SU-DHL-6 (cell line): Measurements from ENCODE around the gene KLHL12.

Experiments
- H2AFZ ChIP-seq: fragments of 200-600 bp; sonication (generic); 2 replicates; pipeline ENCODE4 v1.6.1; 2014; ENCODE audit warnings: low read depth, mild to moderate bottlenecking, moderate library complexity, mixed read lengths, antibody characterized with exemption, low read length; ENCODE audit not compliant: severe bottlenecking
- H3F3A ChIP-seq: fragments of 200-600 bp; shearing (Covaris generic); 2 replicates; pipeline ENCODE4 v1.6.0; 2016; ENCODE audit warnings: antibody characterized with exemption, mild to moderate bottlenecking; ENCODE audit not compliant: insufficient read depth
- H3K27ac ChIP-seq: fragments of 200-600 bp; sonication (generic); 2 replicates; pipeline ENCODE4 v1.5.1; 2016; ENCODE audit warnings: low read depth, mild to moderate bottlenecking, low read length, moderate library complexity, mixed read lengths
- H3K27me3 ChIP-seq: fragments of 200-600 bp; sonication (generic), shearing (Covaris generic); 2 replicates; pipeline ENCODE4 v1.6.0; 2014; ENCODE audit warnings: mild to moderate bottlenecking, low read length
- H3K36me3 ChIP-seq: fragments of 200-600 bp; sonication (generic); 2 replicates; pipeline ENCODE4 v1.6.1; 2014; ENCODE audit warnings: mild to moderate bottlenecking, low read length, mixed read lengths
- H3K4me2 ChIP-seq: fragments of 300-600, 200-600 bp; shearing (Covaris generic), sonication (generic); 2 replicates; pipeline ENCODE4 v1.6.0; 2014; ENCODE audit warnings: low read length, low read depth, mild to moderate bottlenecking; ENCODE audit not compliant: poor library complexity, severe bottlenecking
- H3K4me3 ChIP-seq: fragments of 200-600 bp; sonication (generic); 2 replicates; pipeline ENCODE4 v1.5.1; 2014; ENCODE audit warnings: antibody characterized with exemption, low read length, mild to moderate bottlenecking, mixed read lengths; ENCODE audit not compliant: insufficient read depth, poor library complexity, severe bottlenecking
- H3K79me2 ChIP-seq: fragments of 200-600 bp; sonication (generic); 2 replicates; pipeline ENCODE4 v1.6.1; 2014; ENCODE audit warnings: mild to moderate bottlenecking, low read length, moderate library complexity; ENCODE audit not compliant: insufficient read depth
- H3K9ac ChIP-seq: fragments of 200-600 bp; sonication (generic); 2 replicates; pipeline ENCODE4 v1.7.0; 2014; ENCODE audit warnings: mild to moderate bottlenecking, low read length
- H3K9me2 ChIP-seq: fragments of 200-600 bp; sonication (generic); replicated peaks from 2 replicates; pipeline ENCODE4 v1.6.1; 2014; ENCODE audit warnings: low read length; ENCODE audit not compliant: insufficient read depth
- H3K9me3 ChIP-seq: fragments of 200-600 bp; sonication (generic); 2 replicates; pipeline ENCODE4 v1.6.1; 2014; ENCODE audit warnings: low read length, mixed read lengths; ENCODE audit not compliant: insufficient read depth
- H4K20me1 ChIP-seq: fragments of 200-600 bp; sonication (generic); 2 replicates; pipeline ENCODE4 v1.6.1; 2014; ENCODE audit warnings: low read depth, mild to moderate bottlenecking, antibody characterized with exemption, low read length, moderate library complexity, mixed read lengths
- EZH2phosphoT487 ChIP-seq: fragments of 200-600 bp; sonication (generic), shearing (Covaris generic); conservative IDR thresholded peaks from 2 replicates; pipeline ENCODE4 v1.6.1; 2018; ENCODE audit warnings: mild to moderate bottlenecking, antibody characterized with exemption, low read length, moderate library complexity, mixed read lengths
- TF ChIP-seq, protein P1 (sequence below): fragments of 200-600 bp; sonication (generic); IDR thresholded peaks from one replicate; pipeline ENCODE4 v1.5.1; 2017; ENCODE audit warnings: antibody characterized with exemption, mild to moderate bottlenecking, low read length, moderate library complexity; ENCODE audit not compliant: insufficient read depth, poor library complexity, severe bottlenecking

KLHL12 gene

DNA sequence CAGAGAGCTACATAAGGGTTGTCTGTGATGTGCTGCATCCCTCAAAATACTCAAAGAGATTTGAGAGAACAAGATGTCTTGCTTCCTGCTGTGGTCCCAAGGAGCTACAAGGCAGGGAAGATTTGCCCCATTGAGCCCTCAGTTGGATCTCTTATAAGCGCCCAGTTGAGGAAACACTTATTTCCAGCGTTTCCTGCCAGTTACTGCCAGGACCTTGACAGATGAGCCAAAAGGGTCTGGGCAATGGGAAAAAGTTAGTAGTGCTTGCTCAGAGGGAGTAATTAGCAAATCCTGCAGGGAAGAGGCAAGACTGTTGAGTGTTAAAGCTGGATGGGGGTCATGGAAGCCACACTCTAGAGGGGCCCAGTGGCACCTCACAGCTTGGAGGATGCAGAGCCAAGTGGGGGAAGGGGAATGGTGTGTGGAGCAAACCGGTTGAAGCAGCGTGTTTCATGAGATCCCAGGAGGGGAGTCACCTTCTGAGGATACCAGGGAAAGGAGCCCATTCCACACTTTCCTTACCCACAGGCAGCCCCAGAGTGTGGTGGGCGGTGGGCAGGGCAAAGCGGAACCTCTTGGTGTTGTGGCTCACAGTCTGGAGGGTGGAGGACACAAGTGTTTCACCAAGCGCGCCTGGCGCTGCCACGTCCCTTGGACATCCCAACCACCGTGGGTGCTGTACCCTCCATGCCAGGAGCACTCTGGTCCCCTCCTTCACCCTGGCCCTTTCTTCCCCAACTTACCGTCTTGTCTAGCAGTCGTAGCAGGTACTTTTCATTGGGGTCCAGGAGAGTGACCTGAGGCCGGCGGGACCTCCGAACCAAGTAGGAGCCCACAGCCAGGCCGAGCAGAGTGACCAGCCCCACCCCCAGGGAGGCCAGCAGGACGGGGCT is 39.2 kb upstream of the KLHL12 start:
- H3K27ac ChIP-seq: no peak overlapping the region; the same call in 1 of the 2 replicates
- no peaks in the 10 kb centered on the region for H3K9me2 ChIP-seq
- H3K36me3 ChIP-seq: no peaks in the 10 kb centered on the region
- TF ChIP-seq, protein P1, sequence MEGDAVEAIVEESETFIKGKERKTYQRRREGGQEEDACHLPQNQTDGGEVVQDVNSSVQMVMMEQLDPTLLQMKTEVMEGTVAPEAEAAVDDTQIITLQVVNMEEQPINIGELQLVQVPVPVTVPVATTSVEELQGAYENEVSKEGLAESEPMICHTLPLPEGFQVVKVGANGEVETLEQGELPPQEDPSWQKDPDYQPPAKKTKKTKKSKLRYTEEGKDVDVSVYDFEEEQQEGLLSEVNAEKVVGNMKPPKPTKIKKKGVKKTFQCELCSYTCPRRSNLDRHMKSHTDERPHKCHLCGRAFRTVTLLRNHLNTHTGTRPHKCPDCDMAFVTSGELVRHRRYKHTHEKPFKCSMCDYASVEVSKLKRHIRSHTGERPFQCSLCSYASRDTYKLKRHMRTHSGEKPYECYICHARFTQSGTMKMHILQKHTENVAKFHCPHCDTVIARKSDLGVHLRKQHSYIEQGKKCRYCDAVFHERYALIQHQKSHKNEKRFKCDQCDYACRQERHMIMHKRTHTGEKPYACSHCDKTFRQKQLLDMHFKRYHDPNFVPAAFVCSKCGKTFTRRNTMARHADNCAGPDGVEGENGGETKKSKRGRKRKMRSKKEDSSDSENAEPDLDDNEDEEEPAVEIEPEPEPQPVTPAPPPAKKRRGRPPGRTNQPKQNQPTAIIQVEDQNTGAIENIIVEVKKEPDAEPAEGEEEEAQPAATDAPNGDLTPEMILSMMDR: no peak
- TF ChIP-seq EZH2phosphoT487: no peak
- H3K4me3 ChIP-seq: peak overlapping the region; percentile 99
- peak overlapping the region; percentile 94 for H2AFZ ChIP-seq
- H3K79me2 ChIP-seq: peaks cover 11% of the 10 kb centered on the region
- peaks cover 10% of the 10 kb centered on the region; the same call in 1 of the 2 replicates for H3F3A ChIP-seq
- peak overlapping the region; percentile 92 for H3K9ac ChIP-seq
- peak overlapping the region; percentile 90 for H3K4me2 ChIP-seq
- H3K9me3 ChIP-seq: no peaks in the 10 kb centered on the region
- H4K20me1 ChIP-seq: no peaks in the 10 kb centered on the region
- H3K27me3 ChIP-seq: no peaks in the 10 kb centered on the region

DNA sequence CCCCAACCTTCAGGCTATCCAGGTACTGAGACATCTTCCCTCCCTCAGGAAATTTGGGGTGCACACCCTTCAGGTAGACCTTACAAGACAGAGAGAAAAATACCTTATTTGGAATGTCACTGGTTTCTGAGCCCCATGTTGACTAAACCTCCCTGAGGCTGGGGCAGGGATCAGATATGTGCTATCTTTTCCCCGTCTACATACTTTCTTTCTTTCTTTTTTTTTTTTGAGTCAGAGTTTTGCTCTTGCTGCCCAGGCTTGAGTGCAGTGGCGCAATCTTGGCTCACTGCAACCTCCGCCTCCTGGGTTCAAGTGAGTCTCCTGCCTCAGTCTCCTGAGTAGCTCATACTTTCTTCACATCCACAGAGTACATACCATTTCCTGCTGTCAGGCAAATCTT is 38.4 kb upstream of the KLHL12 start:
- Histone ChIP-seq H3K9ac (no peak overlapping the region), H4K20me1 (no peaks in the 10 kb centered on the region), H3K27me3 (no peaks in the 10 kb centered on the region), H3K4me3 (no peak overlapping the region), H3K9me2 (no peaks in the 10 kb centered on the region), H2AFZ (no peak overlapping the region), H3K4me2 (no peak overlapping the region), H3F3A (peaks cover 10% of the 10 kb centered on the region; the same call in 1 of the 2 replicates), H3K27ac (no peak overlapping the region), H3K36me3 (no peaks in the 10 kb centered on the region), H3K9me3 (no peaks in the 10 kb centered on the region), H3K79me2 (peaks cover 11% of the 10 kb centered on the region)
- TF ChIP-seq, protein P1: no peak
- no peak for TF ChIP-seq EZH2phosphoT487

DNA sequence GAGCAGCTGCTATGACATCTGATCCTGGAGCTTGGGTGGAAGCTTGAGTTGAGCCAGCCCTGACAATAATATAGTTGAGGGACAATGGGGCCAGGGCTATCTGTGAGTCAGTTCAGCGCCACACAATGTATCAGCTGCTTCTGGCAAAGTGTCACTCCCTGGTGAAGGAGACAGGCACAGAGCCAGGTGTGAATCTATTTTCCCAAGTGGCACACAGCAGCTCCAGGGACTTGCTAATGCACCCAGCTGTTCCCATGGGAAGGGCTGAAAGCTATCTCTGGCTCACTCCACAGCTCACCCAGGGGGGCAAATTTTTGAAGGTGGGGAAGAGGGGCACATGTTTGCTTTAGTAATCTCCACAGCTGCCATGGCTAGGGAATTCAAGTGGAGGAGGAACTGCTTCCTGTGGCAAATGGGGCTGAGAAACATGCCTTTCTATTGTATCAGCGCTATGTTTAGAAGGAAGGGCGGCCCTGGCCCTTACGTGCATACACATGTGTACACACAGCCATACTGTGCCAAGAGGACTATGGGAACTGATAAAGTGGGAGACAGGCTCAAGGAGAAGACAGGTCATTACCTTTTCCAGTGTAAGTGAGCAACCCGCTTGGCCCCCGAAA is 37.9 kb upstream of the KLHL12 start:
- Histone ChIP-seq H4K20me1 (no peaks in the 10 kb centered on the region), H3K27ac (no peak overlapping the region), H3K4me2 (no peak overlapping the region)

More for the DNA sequence above, 37.9 kb upstream of the KLHL12 start:
- no peak overlapping the region for H3K9ac ChIP-seq
- H3K9me3 ChIP-seq: no peaks in the 10 kb centered on the region
- H3K9me2 ChIP-seq: no peaks in the 10 kb centered on the region
- peaks cover 11% of the 10 kb centered on the region; the same call in 1 of the 2 replicates for H3F3A ChIP-seq
- peaks cover 11% of the 10 kb centered on the region for H3K79me2 ChIP-seq
- H3K27me3 ChIP-seq: no peaks in the 10 kb centered on the region
- TF ChIP-seq, protein P1: no peak
- no peak for TF ChIP-seq EZH2phosphoT487
- H2AFZ ChIP-seq: no peak overlapping the region
- no peaks in the 10 kb centered on the region for H3K36me3 ChIP-seq
- no peak overlapping the region for H3K4me3 ChIP-seq
